SKM-1 (cell line): Measurements from ENCODE around the gene MLKL.
"Not testable (repeated sequence)": the region's sequence is repeated elsewhere in the genome, so short reads cannot be mapped to it uniquely, and the experiment has no call there.

ENCODE experiments used
- DNase-seq: peaks from one replicate; lab custom pipeline; 2025; ENCODE audit not compliant: unreplicated experiment; lab: John Stamatoyannopoulos, UW

Gene MLKL

DNA sequence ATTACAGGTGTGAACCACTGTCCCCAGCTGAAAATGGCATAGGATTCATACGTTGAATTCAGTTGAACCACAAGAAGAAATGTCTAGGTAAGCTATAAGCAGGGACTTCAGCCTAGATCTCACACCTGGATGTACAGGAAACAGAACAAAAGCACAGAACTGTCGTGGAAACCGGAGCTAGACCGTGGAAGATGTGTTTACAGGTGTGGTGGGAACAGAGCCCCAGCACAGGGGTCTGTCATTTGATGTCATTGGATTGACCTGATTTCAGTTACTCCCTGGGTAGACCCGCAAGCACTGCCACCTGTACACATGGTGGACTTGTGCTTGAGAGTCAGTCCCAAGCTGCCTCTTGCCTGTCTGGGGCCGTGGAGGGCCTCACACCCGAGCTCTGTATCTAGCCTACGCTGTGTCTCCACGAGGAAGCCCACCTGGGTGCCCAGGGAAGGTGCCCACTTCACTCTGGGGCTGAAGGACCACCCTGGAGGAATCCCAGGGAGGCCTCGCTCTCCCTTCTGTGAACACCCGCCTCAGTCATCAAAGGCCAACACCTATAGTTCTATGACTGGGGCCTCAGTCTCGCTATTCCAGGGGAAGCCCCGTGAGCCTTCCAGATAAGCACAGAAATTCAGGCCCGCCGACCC lies 32.2 kb upstream of the MLKL start:
- DNase-seq: no peak

DNA sequence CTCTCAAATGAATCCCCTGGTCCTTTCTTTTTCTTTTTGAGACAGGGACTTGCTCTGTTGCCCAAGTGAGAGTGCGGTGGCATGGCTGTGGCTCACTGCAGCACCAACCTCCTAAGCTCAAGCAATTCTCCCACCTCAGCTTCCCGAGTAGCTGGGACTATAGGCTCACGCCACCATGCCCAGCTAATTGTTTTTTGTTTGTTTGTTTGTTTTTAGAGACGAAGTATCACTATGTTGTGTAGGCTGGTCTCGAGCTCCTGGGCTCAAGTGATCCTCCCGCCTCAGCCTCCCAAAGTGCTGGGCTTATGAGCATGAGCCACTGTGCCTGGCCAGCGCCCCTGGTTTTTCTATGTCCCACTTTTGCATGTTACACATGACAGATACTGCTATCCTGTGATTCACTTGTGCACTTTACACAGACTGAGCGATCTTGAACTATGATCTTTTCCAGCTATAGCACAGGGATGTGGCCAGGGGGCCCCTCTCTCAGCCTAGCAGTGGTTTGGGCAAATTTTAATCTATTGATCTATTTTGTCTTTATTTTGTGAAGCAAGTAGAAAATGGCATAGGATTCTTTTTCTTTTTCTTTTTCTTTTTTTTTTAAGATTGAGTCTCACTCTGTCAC lies 31.3 kb upstream of the MLKL start:
- no peak for DNase-seq

DNA sequence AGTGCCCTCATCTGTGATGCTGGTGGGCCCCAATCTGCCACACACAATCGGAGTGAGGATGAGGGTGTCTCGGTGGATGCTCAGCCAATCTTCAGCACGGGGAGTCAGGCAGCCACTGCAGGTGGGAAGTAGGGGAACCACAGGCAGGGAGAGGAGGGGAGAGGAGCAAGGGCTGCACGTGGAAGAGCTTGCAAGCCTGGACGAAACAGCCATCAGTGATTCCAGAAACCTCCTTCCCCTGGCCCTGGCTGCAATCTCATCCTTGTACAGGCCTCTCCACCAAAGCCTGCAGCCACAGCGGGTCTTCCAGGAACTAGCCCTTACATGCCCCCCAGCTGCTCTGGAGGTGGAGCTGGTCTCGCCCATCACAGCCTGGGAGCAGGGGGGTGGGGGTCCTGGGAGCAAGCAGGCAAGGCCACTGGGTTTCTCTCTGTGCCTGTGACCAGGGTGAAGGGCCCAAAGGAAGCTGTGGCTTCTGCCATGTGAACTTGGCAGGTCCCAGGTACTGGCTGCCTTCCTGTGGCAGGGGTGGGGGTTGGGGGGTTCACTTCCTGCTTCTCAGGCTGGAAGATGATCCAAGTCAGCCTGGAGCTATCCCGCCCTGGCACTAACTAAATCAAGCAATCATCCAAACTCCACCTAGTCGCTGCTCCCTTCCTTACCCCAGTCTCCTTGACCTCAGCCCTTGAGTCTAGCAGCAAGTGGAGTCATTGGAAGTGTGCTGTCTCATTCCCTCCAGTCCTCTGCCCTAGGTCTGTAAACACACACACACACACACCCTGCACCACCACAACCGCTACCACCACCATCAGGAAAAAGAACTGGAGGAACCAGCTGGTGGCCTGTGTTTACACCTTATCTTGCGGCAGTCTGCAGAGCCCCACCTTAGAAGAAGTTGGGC lies 29.4 kb upstream of the MLKL start:
- no peak for DNase-seq

GRCh38 chr16:74727903-74728302 lies 27.2 kb upstream of the MLKL start:
- DNase-seq: no peak

DNA sequence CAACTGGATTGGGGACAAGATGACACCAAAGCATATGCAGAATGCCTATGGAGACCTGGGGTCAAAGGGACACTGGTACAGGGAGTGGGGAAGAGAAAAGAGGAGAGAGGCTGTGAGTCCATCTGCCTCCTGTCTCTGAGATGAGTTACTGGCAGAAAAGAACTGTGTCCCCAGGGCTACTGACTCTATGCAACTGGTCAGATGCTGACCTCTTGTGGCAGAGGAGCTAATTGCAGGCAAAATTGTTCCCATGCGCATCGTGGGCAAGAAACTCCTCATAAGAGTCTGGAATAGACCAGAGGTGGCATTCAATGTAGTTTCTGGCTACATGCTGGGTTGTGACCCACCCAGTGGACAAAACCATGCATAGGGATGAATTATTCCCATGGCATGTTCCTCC lies 26.1 kb upstream of the MLKL start:
- DNase-seq: peak; percentile 23

- DNase-seq: no peak
These were observed 25.2 kb upstream of the MLKL start for GRCh38 chr16:74725651-74726455.

- no peak for DNase-seq
These were observed 24.3 kb upstream of the MLKL start for GRCh38 chr16:74724820-74725549.

DNA sequence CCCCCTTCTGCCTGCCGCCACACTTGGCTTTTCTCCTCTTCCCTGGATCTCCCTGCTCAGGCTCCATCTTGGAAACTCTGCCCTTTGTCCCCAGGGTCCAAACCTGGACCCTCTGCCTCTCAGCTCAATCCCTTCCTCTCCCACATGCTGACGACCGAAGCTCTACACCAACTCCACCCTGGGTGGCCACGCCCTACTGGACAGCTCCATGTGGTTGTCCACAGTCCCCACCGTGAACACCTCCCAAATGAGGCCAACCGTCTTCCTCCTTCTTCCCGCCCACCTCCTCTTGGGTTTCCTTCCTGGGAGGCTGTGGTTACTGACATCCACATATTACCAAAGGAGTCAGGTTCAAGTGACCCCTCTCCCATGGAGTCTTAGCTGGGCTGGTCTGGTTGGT lies 22.6 kb upstream of the MLKL start:
- no peak for DNase-seq

- DNase-seq: not testable (repeated sequence)
These were observed 21.5 kb upstream of the MLKL start for GRCh38 chr16:74722156-74722555.

DNA sequence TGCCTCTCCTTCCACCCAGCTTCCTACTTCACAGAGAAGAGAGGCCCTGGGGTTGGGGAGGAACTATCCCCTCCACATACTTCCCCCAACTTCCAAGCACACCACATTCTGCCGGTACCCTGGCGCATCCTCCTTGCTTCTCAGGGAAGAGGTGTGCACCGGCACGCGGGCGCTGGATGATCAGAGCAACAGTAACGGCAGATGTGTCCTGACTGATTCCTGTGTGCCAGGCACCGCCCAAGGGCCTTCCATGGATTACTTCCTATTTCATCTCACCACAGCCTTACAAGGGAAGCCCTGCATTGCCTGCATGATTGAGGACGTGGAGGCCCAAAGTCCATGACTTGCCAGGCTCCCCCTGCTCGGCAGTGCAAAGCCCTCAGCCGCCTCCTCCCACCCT lies 21.1 kb upstream of the MLKL start:
- DNase-seq: no peak

GRCh38 chr16:74720579-74720978 lies 19.9 kb upstream of the MLKL start:
- DNase-seq: no peak

DNA sequence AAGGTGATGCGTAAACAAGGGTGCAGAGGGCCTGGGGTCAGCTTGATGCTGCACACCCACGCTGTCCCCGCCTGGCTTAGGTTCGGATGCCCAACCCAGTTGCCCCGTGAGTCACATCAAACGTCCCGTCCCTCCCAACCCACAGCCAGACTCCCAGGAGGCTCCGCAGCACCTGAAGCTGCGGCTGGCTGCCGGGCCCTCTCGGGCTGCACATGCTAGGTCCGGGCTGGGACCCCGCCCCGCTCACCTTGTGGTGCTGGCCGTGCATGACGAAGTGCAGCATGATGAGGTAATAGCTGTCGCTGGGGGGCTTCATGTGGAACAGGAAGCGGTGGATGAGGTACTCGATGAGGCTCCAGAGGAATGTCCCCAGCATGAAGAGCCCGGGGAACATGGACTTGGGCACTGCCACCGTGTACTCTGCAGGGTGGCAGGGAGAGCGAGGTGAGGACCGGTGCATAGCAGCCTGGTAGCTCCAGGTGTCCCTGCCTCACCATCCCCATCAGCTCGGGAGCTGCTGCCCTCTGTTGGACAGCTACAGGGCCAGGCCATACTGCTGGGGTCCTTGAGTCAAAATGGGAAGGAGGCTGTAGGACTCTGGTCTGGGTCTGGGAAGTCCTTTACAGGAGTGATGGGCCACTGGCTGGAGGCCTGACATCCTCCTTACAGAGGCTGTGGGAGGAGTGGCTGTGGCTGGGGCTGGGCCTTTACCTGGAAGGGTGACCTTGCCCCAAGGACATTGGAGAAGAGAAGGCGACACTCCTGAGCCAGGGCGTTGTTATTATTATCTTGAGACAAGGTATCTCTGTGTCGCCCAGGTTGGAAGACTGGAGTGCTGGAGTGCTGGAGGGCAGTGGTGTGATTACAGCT lies 18.3 kb upstream of the MLKL start:
- DNase-seq: no peak

DNA sequence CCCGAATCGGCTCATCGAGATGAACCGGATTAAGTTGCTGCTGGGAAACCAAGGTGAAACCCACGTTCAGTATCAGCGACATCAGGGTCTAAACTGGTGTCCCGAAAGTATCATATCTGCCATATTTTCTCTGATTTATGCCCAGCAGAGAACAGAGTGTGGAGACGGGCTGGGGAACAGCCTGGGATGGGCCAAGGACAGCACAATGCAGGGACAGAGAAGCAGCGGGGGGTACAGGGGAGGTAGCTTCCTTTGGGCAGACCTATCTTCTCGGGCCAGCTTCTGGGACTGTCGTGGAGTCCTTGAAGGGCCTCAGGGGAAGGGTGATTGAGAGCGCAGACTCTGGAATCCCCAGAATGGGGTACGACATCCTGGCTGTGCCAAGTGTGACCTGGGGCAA lies 17.5 kb upstream of the MLKL start:
- no peak for DNase-seq

DNA sequence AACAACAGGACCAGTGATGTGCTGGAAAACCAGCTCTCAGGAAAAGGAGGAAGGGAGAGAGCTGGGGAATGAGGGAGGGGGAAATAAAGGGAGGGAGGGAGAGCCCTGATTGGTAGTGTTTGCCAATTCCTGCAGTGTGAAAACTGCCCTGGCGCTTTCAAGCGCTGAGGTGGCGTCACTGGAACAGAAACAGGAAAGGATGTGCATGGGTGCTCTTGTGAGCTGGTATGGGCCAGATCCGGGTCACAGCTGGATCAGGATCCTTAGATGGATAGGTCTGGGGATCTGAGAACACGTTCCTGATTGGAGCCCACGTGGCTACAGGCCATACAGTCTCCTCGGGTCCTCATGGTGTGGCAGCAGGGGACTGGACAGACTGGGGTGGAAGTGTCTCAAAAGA lies 16.7 kb upstream of the MLKL start:
- no peak for DNase-seq

DNA sequence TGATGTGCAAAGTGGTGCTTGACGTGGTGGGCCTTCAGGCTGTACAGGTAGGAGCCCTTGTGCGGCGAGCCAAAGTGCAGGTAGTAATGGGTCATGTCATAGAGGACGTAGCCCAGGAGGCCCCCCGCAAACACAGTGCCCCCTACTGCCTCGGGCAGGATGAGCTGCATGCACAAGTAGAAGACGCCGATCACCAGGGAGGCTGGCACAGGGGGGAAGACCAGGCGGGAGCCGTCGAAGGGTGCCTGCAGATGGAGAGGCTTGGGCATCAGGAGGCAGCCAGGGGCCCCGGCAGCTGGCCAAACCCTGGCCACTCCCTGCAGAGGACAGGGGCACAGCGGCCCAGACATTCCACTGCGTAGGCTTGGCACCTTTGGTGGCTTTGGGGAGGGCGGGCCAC lies 15.7 kb upstream of the MLKL start:
- DNase-seq: no peak

GRCh38 chr16:74713876-74714275 lies 13.2 kb upstream of the MLKL start:
- DNase-seq: no peak

DNA sequence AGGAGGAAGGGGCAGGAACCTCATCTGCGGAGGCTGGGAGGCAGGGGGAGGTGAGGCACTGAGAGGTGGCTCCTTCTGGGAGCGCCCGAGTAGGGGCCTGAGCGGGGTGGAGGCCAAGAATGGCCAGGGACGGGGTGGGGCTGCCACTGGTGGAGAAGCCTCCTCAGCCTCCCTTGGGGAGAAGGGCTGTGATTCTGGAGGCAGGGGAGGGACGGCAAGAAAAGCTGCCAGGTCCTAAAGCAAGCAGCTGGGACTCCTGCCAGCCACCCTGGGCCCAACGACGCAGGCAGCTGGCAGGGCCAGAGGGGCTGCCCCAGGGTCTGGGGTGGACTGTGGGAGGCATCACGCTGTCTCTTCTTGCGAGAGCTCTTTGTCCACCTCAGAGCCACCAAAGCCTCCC lies 12.7 kb upstream of the MLKL start:
- DNase-seq: no peak

GRCh38 chr16:74711938-74712337 lies 11.3 kb upstream of the MLKL start:
- DNase-seq: no peak

GRCh38 chr16:74710401-74710800 lies 9.7 kb upstream of the MLKL start:
- DNase-seq: no peak

- peak; percentile 80 for DNase-seq
These were observed 8.8 kb upstream of the MLKL start for GRCh38 chr16:74709441-74709877.
